Sciatic nerve (tissue), 2 donors: ENCODE results near the gene SMARCD1. TPM values are rescaled to one million over a fixed set of nuclear protein-coding genes. Genes with fewer than 3 reads are reported as not detected.
A peak's percentile ranks its signal among the peaks of the same experiment; 100 is the strongest.

Experiments used
- ATAC-seq: fragments of 200-7000 bp; cut with Tn5 transposase; one replicate; pipeline ENCODE4 v1.9.1; 2020; ENCODE audit warnings: mild to moderate bottlenecking, moderate library complexity
- DNase-seq: peaks from one replicate; pipeline ENCODE4 v3.0.0-alpha.2; 2020; ENCODE audit warnings: low spot score
- intact Hi-C: fragments of 100-400 bp; cut with DNase I; formaldehyde crosslinking; loops from one replicate; pipeline ENCODE4 v1.14.2; 2022
- total RNA-seq: library from RNA; stranded (reverse); fragmentation: NEBNext Ultra II Directional; extraction: Animal tissue kit (Norgen Biotek cat#: 25700); gene quantifications from one replicate; pipeline ENCODE4 v1.2.1, GENCODE V29; 2021
- donor health status: DM: no; HTN: no; CAD: no.
- donor health status: DM: no; HTN: no; CAD: no.

Gene SMARCD1
- 35.2 TPM for total RNA-seq

- intact Hi-C loops: no loop called here
- DNase-seq (peak; percentile 94), ATAC-seq (peak; percentile 93)
Observed at GRCh38 chr12:50084775-50085614, at the start of gene SMARCD1. TSS of gene SMARCD1 (plus strand) at chr12:50085342. CDS start at chr12:50085370, 28 bp downstream.

- intact Hi-C loops: no loop called here
- DNase-seq: peak; percentile 10
- no peak for ATAC-seq
Observed at GRCh38 chr12:50038336-50038735, 46.8 kb upstream of the SMARCD1 start.

GRCh38 chr12:50039151-50039835 is 45.8 kb upstream of the SMARCD1 start:
- DNase-seq (peak; percentile 89), ATAC-seq (peak; percentile 84)
- intact Hi-C loops: no loop called here

GRCh38 chr12:50040657-50041056 is 44.5 kb upstream of the SMARCD1 start:
- ATAC-seq (no peak), DNase-seq (peak; percentile 42)
- intact Hi-C loops: no loop called here

DNA sequence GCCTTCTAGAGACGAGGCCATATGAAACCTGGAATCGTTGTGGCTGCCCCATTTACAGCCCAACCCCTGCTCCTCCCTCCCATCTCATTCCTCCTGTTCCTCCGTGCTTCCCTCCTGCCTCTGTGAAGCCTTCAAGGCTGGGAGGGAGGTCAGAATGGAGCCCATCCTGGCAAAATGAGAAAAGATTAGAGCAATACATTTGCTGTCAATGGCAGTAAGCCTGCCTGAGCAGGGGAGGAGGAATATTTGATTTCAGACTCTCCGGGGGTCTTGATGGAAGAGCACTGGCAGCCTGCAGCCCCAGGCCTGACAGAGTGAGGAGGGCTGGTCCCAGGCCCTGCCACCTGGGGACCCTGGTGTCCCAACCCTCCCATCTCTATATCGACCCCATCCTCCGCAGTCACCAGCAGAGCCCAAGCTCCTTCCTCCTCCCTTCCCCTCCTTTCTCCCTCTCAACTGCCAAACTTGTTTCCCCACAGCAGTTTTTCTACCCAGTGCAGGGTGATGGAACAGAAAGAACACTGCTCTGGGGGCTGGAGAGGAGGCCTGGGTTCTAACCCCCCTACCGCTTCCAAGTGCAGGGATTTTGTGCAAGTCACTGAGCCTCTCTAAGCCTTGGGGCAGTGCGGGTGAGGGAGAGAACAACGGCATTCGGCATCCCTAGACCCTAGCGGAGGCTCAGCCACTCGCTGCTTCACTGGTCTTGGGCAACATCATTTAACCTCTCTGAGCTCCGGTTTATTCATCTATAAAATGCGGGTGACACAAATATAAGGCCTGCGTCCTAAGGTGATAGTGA is 43.9 kb upstream of the SMARCD1 start:
- DNase-seq: peak; percentile 14
- intact Hi-C loops: no loop called here

GRCh38 chr12:50041962-50042361 is 43.2 kb upstream of the SMARCD1 start:
- DNase-seq (peak; percentile 37), ATAC-seq (no peak)
- intact Hi-C loops: no loop called here

More for the DNA sequence above, 43.9 kb upstream of the SMARCD1 start:
- ATAC-seq: no peak

- intact Hi-C loops: no loop called here
- no peak for ATAC-seq
- peak; percentile 22 for DNase-seq
Observed at GRCh38 chr12:50042693-50043092, 42.4 kb upstream of the SMARCD1 start.

DNA sequence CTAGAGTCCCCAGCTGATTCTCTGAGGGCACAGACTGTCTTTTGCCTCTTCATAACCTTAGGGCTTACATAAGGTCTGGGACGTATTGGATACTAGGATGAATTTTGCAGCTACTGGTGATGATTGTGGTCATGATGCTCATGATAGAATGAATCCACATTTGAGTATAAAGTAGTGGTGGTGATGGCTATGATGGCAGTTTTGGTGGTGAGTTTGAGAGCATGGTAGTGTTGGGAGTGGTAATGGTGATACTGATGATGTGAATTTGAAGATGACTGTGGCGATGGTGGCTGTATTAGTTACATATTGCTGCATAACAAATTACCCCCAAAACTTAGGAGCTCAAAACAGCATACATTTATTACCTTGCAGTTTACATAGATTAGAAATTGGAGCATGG is 41.8 kb upstream of the SMARCD1 start:
- DNase-seq (no peak), ATAC-seq (no peak)
- intact Hi-C loops: no loop called here

DNA sequence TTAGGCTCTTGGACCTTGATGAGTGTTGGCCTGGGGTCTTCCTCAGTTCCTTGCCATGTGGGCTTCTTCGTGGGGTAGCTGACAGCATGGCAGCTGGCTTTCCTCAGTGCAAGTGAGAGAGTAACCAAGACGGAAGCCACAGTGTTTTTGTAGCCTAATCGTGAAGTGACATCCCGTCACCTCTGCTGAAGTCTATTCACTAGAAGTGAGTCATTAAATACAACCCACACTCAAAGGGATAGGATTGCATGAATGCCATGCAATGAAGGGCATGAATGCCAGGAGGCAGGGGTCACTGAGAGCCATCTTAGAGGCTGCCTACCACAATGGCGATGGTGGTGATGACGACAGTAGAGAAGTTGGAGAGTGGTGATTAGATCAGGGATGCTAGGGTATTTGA is 41.3 kb upstream of the SMARCD1 start:
- intact Hi-C loops: no loop called here
- no peak for ATAC-seq
- DNase-seq: peak; percentile 8

GRCh38 chr12:50047693-50048250 is 37.4 kb upstream of the SMARCD1 start:
- ATAC-seq (no peak), DNase-seq (no peak)
- intact Hi-C loops: no loop called here

DNA sequence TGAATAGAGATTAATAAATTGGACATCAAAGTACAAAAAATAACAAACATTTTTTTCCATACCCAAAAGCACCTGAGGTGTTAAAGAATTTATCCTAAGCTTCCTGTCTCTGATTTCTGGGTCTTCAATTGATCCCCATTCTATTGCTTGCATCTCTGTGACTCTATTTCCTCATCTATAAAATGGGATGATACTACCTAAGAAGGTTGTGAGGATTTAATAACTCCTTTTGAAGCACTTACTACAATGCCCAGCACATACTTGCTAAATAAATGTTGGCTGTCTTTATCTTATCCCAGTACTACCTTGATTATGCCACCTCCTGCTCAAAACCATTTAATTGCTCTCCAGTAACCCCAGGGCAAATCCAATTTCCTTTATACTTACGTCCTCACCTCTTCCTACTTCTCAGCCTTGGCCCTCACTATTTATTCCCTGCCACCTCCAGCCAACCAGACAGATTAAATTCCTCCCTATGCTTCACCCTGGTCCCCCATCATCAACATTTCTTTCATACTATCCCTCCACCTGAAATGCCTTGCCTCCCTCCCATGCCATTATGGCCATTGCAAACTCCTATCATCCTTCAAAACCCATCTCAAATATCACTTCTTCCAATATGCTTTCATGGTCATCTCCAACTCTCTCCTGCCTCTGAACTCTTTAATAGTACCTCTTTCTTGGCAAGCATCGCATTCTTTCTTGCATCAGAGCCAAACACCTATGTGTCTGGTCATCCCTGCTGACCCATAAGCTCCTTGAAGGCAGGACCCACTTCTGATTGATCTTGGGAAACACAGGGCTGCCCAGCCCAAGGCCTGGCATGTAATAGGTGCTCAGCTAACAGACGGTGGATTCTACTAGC is 35.7 kb upstream of the SMARCD1 start:
- no peak for DNase-seq
- intact Hi-C loops: loop anchor here (10.0 kb wide), 1 partner anchor 185 kb away; no protein-coding TSS in a partner anchor
- no peak for ATAC-seq

DNA sequence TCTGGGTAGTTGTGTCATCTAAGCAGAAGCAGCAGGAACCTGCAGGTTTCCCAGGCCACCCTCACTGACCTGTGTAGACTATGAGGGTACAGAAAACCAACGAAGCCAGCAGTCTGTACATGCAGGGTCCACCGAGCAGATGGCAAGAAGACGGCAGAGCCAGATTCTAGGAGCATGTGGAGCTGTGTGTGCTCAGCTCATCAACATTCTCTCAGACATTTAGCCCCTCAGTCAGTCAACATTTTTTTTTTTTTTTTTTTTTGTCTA is 35.1 kb upstream of the SMARCD1 start:
- ATAC-seq (no peak), DNase-seq (no peak)
- intact Hi-C loops: loop anchor here (10.0 kb wide), 1 partner anchor 185 kb away; no protein-coding TSS in a partner anchor

- intact Hi-C loops: loop anchor here (10.0 kb wide), 1 partner anchor 186 kb away; no protein-coding TSS in a partner anchor
- ATAC-seq: peak; percentile 88
- no peak for DNase-seq
Observed at GRCh38 chr12:50050410-50051098, 34.6 kb upstream of the SMARCD1 start.

DNA sequence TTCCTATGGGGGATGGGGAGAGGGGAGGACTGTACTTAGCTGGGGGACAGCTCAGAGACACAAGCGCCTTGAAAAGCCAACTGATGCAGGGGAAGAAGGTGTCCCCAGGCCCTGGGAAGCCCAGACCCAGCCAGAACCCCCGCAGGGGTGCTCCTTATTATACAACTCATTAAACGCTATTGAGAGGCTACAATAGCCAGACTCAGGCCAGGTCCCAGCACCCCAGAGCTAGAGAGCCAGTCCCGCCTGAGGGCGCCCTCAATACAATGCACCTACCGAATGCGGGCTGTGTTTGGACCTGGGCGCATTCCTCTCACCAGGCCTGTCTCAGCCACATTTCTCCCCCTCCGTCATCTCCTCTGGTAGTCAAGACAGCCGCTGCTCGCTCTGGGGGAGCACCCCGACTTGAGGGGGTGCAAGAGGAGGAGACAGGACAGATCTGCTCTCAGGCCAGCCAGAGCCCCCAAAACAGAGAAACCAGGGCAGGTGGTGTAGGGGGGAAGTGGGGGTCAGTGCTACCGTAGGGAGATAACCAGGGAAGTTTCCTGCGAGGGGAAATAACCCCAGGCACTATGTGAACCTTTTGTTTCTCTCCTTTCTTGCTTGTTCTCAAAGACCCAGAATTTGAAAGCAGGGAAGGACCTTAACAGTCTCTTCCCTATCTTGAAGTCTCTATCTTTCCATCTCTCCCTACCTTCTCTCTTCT is 33.9 kb upstream of the SMARCD1 start:
- intact Hi-C loops: loop anchor here (10.0 kb wide), 1 partner anchor 186 kb away; no protein-coding TSS in a partner anchor
- DNase-seq (no peak), ATAC-seq (peak; percentile 7)

- DNase-seq: no peak
- intact Hi-C loops: loop anchor here (10.0 kb wide), 1 partner anchor 188 kb away; no protein-coding TSS in a partner anchor
- no peak for ATAC-seq
Observed at GRCh38 chr12:50052544-50052943, 32.6 kb upstream of the SMARCD1 start.

DNA sequence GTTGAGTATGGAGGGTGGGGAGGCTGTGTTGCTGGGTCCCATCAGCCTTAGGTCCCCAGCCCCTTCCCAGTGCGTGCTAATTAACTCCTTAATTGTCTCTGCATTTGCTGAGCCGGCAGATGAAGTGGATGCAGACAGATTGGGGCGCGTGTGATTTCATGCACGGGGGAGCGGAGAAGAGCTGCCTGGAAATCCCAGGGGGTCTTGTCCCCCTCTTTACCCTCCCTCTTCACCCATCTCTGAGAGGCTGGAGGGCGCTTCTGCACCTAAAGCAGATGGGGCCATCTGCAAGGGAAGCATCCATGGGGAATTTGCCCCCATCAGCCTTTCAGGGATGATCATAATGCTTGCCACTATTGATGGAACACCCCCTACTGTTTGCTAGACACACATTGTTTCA is 32.2 kb upstream of the SMARCD1 start:
- ATAC-seq (no peak), DNase-seq (no peak)
- intact Hi-C loops: loop anchor here (10.0 kb wide), 1 partner anchor 188 kb away; no protein-coding TSS in a partner anchor

- intact Hi-C loops: loop anchor here (10.0 kb wide), 1 partner anchor 189 kb away; no protein-coding TSS in a partner anchor
- DNase-seq (no peak), ATAC-seq (no peak)
Observed at GRCh38 chr12:50053583-50053982, 31.6 kb upstream of the SMARCD1 start.
